Left renal cortex interstitium (tissue), 4 donors: Measurements from ENCODE around the gene MRPS31. TPM values are rescaled to one million over a fixed set of nuclear protein-coding genes. Genes with fewer than 3 reads are reported as not detected.
"Not testable (repeated sequence)": the region's sequence is repeated elsewhere in the genome, so short reads cannot be mapped to it uniquely, and the experiment has no call there.

Experiments
- DNase-seq, 4 donors: peaks; one replicate each; pipeline ENCODE4 v3.0.0-alpha.2; 2013; ENCODE audit warnings: low read depth in 4 of 4, low spot score in 2 of 4, missing footprints in 1 of 4
- polyA plus RNA-seq, 4 donors: library from polyadenylated mRNA; unstranded; fragments of 120-200 nt; gene quantifications; one replicate each; pipeline ENCODE4 v1.2.1, GENCODE V29; 2013; ENCODE audit not compliant: insufficient read length in 4 of 4

MRPS31 gene
- polyA plus RNA-seq, 4 donors = 39.6 to 59.6 (median 48.0) TPM

- no peak for DNase-seq
Measured at GRCh38 chr13:40764587-40765403, 6.2 kb downstream of the MRPS31 start.

GRCh38 chr13:40762849-40763248 lies 8.1 kb downstream of the MRPS31 start:
- no peak for DNase-seq

GRCh38 chr13:40758811-40759210 lies 12.2 kb downstream of the MRPS31 start:
- no peak for DNase-seq

GRCh38 chr13:40756042-40756441 lies 14.9 kb downstream of the MRPS31 start:
- no peak for DNase-seq

- no peak for DNase-seq
Measured at GRCh38 chr13:40755082-40755700, 15.8 kb downstream of the MRPS31 start.

- DNase-seq = no peak
Measured at GRCh38 chr13:40749327-40749726, 21.7 kb downstream of the MRPS31 start.

GRCh38 chr13:40735232-40735548 lies 35.8 kb downstream of the MRPS31 start:
- not testable (repeated sequence) for DNase-seq

GRCh38 chr13:40734536-40735231 lies 36.3 kb downstream of the MRPS31 start:
- DNase-seq = not testable (repeated sequence)

GRCh38 chr13:40732658-40733057 lies 38.3 kb downstream of the MRPS31 start:
- DNase-seq = no peak

GRCh38 chr13:40728595-40728994 lies 42.4 kb downstream of the MRPS31 start:
- DNase-seq = no peak

GRCh38 chr13:40714433-40714832 lies 56.6 kb downstream of the MRPS31 start:
- DNase-seq = not testable (repeated sequence)

- no peak for DNase-seq
Measured at GRCh38 chr13:40706439-40706838, 64.6 kb downstream of the MRPS31 start.

GRCh38 chr13:40697711-40698110 lies 73.3 kb downstream of the MRPS31 start:
- DNase-seq = no peak

GRCh38 chr13:40694426-40694825 lies 76.6 kb downstream of the MRPS31 start:
- DNase-seq = no peak

- DNase-seq = no peak
Measured at GRCh38 chr13:40692946-40693345, 78.0 kb downstream of the MRPS31 start.

- no peak for DNase-seq
Measured at GRCh38 chr13:40688781-40689180, 82.2 kb downstream of the MRPS31 start.

GRCh38 chr13:40682449-40683240 lies 88.3 kb downstream of the MRPS31 start:
- DNase-seq = no peak

- DNase-seq = no peak
Measured at GRCh38 chr13:40681341-40682146, 89.4 kb downstream of the MRPS31 start.

GRCh38 chr13:40680659-40681323 lies 90.2 kb downstream of the MRPS31 start:
- no peak for DNase-seq
